Measurements from ENCODE around the gene C1QC.

The C1QC gene

GRCh38 chr1:22619798-22620197, 23.6 kb upstream of the C1QC start:
- no peak for DNase-seq

- no peak for DNase-seq
Measured at GRCh38 chr1:22621761-22622160, 21.7 kb upstream of the C1QC start.

DNA sequence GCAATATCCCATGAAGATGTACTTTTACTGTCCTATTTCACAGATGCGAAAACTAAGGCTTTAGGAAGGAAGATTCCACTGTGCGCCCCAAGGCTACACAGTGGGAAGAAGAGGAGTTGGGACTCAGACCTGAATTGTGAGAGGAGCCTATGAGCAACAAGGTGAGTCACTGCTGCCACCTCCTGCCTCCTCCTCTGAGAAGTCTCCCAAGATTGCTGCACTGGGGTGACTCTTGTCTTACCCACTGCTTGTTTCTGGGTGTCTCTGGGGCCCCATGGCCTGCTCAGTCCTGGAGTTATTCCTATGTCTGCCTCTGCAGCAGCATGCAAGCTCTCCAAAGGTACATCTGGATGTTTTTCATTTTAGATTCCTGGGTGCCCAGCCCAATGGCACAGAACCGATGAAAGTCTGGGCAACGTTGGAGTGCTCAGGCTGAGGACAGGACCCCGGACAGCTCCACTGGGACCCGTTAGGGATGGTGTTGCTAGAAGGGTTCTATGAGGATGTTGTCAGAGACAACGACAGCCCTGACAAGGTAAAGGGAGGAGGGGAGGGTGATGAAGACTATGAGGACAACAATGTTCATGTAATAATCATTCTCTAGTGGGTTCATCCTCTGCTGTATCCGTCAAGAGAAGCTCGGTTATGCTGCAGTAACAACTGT, 18.0 kb upstream of the C1QC start:
- DNase-seq: no peak

GRCh38 chr1:22626237-22627157, 16.9 kb upstream of the C1QC start:
- no peak for DNase-seq

GRCh38 chr1:22627331-22627730, 16.1 kb upstream of the C1QC start:
- DNase-seq: no peak

GRCh38 chr1:22628698-22629444, 14.6 kb upstream of the C1QC start:
- DNase-seq: no peak

DNA sequence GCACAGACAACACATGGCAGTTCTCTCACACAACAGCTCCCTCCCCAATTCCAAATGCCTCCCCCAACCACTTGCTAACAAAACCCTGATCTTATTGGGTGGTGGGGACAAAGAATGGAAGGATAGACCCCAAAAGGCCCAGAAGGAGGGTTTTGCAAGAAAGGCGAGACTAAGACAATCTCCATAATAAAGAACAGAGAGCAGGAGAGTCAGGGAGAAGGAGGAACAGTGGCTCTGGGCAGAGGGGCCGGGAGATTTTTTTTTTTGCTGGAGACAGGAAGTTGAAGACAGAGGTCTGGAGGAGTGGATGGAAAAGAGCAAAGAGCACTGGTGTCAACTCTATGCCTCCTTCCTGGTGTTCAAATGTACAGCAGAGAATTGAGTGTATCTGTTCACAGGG, 13.5 kb upstream of the C1QC start:
- no peak for DNase-seq

- no peak for DNase-seq
Measured at GRCh38 chr1:22633697-22634463, 9.6 kb upstream of the C1QC start.

DNA sequence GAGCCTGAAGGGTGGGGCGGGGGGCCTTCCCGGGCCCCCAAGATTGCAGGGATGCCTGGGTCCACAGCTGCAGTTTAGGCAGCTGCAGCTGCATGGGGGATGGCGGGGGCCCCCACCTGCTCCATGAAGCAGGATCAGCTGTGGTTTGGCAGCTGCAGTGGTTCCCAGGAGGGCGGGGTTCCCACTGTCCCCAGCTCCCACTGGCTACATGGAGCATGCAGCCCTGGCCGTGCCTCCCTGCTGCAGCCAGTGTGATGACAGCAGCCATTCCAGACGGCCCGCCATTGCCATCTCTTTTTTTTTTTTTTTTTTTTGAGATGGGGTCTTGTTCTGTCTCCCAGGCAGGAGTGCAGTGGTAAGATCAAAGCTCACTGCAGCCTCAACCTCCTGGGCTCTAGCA, 8.0 kb upstream of the C1QC start:
- DNase-seq: no peak

- DNase-seq: no peak
Measured at GRCh38 chr1:22636353-22636752, 7.1 kb upstream of the C1QC start, which contains the start of gene C1QA. C1QA (plus strand) TSS chr1:22636628; CDS start chr1:22637617, 989 bp downstream.

- DNase-seq: no peak
Measured at GRCh38 chr1:22636927-22637326, 6.5 kb upstream of the C1QC start.

- DNase-seq: no peak
Measured at GRCh38 chr1:22637907-22638445, 5.5 kb upstream of the C1QC start.

- no peak for DNase-seq
Measured at GRCh38 chr1:22638476-22639234, 4.8 kb upstream of the C1QC start.

GRCh38 chr1:22639286-22639685, 4.1 kb upstream of the C1QC start:
- no peak for DNase-seq

GRCh38 chr1:22641247-22641646, 2.2 kb upstream of the C1QC start:
- DNase-seq: no peak

GRCh38 chr1:22641906-22642636, 1.4 kb upstream of the C1QC start:
- DNase-seq: peak; percentile 40

DNA sequence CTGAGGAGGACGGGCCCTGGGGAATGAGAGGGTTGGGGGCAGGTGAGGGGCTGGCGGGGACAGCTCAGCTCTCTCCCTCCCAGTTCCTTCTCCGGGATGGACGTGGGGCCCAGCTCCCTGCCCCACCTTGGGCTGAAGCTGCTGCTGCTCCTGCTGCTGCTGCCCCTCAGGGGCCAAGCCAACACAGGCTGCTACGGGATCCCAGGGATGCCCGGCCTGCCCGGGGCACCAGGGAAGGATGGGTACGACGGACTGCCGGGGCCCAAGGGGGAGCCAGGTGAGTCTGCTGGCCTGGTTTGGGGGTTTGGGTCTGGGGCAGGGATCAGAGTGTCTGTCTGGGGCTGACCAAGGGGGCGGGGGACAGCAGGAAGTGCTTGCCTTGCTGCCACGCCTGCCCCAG, 495 bp downstream of the C1QC start:
- no peak for DNase-seq

DNA sequence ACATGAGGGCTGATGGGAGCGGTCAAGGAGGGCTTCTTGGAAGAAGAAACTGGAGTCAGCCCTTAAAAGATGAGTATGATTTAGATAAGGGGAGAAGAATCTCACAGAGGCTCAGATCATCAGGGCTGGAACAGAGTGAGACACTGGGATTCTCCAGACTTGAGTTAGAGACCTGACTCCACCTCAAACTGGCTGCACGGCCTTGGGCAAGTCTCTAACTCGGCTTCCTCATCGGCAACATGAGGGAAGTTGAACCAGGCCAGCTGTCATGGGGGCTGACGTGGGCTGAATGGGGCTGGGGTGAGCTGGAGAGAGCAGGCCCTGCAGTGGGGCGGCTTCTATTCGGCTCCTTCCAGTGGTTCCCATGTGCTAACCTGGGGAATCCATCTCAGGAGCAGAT, 2.5 kb downstream of the C1QC start:
- no peak for DNase-seq

GRCh38 chr1:22646384-22646783, 3.0 kb downstream of the C1QC start:
- no peak for DNase-seq

DNA sequence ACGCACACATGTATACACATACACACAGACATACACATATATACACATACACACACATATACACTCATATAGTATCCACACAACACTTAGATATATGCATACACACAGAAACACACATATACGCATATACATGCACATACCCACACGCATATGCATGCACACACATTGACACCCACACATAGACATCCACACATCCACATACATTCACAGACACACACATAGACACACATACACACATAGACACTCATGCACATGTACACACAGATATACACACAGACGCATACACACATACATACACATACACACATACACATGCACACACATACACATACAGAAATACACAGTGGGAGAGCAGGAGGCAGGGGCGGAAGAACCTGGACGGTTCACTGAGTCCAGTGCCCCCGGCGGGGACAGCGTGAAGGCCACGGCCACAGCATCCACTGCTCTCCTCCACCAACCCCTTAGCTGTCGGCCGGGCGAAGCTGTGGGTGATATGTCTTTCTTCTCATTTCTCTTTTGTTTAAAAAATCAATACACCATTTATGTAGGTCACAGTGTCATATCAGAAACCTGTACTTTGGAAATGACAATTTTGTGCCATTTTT, 6.8 kb downstream of the C1QC start:
- no peak for DNase-seq

Measured in T1000 (cell line).